Fibroblast of the aortic adventitia (primary cell): ENCODE data around the gene ARID3A. TPM values are rescaled to one million over a fixed set of nuclear protein-coding genes. Genes with fewer than 3 reads are reported as not detected.

ENCODE experiments used
- DNase-seq: peaks from one replicate; pipeline ENCODE4 v3.0.0-alpha.2; 2010; ENCODE audit warnings: low read depth
- H3K4me3 ChIP-seq: 2 replicates; pipeline ENCODE4 v1.5.1; 2011; ENCODE audit warnings: low read depth, mild to moderate bottlenecking, control low read depth, low read length, moderate library complexity
- total RNA-seq: library from RNA; depleted of rRNA; stranded (reverse); fragments of >200 nt; gene quantifications from 2 replicates; pipeline ENCODE4 v1.2.3, GENCODE V29; 2012; ENCODE audit warnings: low replicate concordance
- TF ChIP-seq, protein P1 (sequence below): IDR thresholded peaks from 2 replicates; pipeline ENCODE4 v1.5.1; 2011; ENCODE audit warnings: mild to moderate bottlenecking, low read length, control low read depth, inconsistent platforms; ENCODE audit not compliant: insufficient read depth

ARID3A gene
- total RNA-seq, 1 donor = 11.2 TPM

DNA sequence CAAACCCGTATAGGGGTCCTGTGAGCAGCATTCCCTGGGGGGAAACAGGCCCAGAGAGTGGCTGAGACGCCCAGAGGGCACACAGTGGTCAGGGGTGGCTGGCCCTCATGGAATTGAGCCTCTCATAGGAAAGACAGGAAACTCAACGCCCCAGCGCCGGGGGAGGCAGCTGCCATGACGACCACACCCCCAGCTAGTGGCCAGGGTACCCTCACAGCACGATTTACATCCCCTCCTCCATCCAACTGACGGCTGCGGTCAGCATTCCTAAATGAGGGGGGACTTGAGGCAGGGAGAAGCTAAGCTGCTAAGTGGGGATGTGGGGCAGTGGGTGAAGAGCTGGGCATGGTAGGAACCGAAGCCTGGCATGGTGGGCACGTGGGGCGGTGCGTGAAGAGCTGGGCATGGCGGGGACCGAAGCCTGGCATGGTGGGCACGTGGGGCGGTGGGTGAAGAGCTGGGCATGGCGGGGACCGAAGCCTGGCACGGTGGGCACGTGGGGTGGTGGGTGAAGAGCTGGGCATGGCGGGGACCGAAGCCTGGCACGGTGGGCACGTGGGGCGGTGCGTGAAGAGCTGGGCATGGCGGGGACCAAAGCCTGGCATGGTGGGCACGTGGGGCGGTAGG lies 42.9 kb upstream of the ARID3A start:
- TF ChIP-seq, protein P1, sequence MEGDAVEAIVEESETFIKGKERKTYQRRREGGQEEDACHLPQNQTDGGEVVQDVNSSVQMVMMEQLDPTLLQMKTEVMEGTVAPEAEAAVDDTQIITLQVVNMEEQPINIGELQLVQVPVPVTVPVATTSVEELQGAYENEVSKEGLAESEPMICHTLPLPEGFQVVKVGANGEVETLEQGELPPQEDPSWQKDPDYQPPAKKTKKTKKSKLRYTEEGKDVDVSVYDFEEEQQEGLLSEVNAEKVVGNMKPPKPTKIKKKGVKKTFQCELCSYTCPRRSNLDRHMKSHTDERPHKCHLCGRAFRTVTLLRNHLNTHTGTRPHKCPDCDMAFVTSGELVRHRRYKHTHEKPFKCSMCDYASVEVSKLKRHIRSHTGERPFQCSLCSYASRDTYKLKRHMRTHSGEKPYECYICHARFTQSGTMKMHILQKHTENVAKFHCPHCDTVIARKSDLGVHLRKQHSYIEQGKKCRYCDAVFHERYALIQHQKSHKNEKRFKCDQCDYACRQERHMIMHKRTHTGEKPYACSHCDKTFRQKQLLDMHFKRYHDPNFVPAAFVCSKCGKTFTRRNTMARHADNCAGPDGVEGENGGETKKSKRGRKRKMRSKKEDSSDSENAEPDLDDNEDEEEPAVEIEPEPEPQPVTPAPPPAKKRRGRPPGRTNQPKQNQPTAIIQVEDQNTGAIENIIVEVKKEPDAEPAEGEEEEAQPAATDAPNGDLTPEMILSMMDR = no peak
- no peak for DNase-seq
- H3K4me3 ChIP-seq = no peak overlapping the region

DNA sequence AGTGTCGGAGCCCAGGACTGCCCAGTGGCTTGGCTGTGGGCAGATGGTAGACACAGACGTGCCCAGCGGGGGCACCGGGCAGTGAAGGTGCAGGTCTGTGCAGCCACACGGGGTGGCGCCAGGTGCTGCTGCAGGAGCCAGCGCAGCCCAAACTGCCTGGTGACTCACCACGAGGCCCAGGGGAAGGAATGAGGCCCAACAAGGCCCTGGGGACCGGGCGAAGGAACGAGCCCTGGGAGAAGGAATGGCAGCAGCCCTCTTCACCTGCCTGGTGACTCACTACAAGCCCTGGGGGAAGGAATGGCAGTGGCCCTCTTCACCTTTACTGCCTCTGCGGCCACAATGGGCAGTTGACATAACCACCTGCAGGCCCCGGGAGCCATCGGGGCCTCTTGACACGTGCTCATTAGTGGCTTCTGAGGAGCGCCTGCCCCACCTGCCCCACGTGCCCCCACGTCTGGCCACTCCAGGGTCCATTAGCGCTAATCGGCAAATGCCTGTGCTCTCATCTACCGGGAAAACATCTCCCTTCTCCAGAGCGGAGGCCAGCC lies 42.1 kb upstream of the ARID3A start:
- DNase-seq = no peak
- TF ChIP-seq, protein P1 = no peak

DNA sequence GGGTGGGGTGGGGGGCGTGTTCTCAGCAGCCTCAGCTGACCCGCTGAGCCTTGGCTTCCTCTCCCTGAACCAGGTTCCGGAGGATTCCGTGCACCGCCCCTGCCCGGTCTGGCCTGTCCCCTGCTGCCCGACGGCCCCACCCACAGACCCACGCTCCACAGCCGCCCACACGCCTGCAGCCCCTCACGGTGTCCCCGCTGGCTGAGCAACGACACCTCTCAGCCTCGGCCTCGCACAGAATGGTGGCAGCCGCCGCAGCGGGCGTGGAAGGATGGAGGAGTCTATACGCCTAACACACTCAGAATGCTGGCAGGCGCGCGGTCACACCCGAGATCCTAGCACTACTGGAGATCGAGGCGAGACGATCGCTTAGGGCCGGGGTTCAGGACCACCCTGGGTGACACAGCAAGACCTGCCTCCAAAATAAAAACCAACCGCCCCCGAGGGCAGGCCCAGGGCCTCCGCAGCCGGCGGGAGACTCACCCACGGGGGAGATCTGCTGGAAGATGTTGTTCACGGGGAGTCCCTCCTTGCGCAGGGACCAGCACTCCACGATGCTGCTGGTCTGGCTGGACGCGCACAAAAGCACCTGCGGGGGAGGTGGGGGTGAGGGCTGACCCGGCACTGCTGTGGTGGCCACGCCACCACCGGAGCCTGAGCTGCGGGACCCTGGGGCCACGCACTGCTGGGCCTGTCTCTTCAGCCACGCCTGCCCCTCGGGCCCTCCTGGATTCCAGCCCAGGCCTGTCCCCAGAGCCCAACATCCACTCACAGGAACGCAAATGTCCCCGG lies 41.2 kb upstream of the ARID3A start:
- TF ChIP-seq, protein P1 = no peak

More for the DNA sequence above, 42.1 kb upstream of the ARID3A start:
- no peak overlapping the region for H3K4me3 ChIP-seq

DNA sequence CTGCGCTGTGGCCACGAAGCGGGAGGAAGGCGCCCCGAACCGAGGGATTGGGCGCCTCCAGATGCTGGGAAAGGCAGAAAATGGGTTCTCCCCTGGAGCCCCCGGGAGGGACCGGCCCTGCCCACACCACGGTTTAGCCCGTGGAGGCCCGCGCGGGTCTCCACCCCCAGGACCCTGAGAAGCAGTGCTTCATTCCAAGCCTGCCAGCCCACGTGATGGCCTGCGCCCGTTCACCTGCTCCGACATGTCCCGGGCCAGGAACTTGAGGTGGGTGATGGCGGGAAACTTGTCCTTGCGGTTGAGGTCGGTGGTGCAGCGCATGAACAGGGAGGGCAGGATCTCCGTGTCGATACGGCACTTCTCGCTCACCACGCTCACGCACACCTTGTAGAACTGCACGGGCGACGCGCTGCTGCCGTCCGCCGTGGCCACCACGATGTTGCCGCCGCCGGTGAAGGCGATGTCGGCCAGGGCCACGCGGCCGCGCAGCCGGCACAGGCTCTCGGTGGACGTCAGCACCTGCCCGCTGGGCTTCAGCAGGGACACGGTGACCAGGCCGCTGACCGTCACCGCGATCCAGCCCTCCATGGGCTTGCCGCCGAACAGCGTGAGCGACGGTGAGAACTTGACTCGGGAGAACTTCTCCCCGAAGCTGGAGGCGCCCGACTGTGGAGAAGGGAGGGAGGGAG lies 40.2 kb upstream of the ARID3A start:
- TF ChIP-seq, protein P1 = no peak
- no peak for DNase-seq
- no peak overlapping the region for H3K4me3 ChIP-seq

More for the DNA sequence above, 41.2 kb upstream of the ARID3A start:
- DNase-seq = no peak
- H3K4me3 ChIP-seq = no peak overlapping the region

DNA sequence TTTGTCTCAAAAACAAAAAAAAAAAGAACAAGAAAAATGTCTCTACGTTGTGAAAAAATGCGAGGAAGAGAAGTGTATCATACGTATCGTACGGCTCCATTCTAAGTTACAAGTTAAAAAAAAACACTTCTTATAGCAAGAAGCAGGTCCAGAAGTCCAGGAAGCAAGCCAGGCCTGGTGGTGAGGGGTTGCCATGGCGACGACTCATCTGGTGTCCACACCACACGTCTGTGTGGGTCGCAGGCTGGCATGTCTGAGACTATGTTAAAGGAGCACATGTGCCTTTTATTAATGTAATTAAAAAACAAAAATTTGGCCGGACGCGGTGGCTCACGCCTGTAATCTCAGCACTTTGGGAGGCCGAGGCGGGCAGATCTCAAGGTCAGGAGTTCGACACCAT lies 38.8 kb upstream of the ARID3A start:
- TF ChIP-seq, protein P1 = peak; percentile 7
- H3K4me3 ChIP-seq = no peak overlapping the region
- no peak for DNase-seq

DNA sequence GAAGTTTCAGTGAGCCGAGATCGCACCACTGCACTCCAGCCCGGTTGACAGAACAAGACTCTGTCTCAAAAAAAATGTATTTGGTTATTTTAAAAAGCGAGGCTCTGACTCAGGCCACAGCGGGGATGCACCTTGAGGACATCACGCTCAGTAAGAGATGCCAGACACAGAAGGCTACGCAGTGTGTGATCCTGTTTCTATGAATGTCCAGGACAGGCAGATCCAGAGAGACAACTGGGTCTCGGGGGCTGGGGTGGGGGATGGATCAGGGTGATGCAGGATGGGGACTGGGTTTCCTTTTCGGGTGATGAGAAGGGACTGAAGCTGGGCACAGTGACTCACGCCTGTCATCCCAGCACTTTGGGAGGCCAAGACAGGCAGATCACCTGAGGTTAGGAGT lies 38.2 kb upstream of the ARID3A start:
- TF ChIP-seq, protein P1 = no peak
- no peak overlapping the region for H3K4me3 ChIP-seq
- no peak for DNase-seq
